Activated effector memory CD4-positive, alpha-beta T cell treated with anti-CD3 and anti-CD28 coated beads, Interleukin-2, amount 50 U/mL, for 16 hours (primary cell): ENCODE data around the gene DYNC2LI1.
"Not testable (repeated sequence)": the region's sequence is repeated elsewhere in the genome, so short reads cannot be mapped to it uniquely, and the experiment has no call there.

Source experiments
- DNase-seq: peaks from one replicate; pipeline ENCODE4 v3.0.0-alpha.2; 2020

Gene DYNC2LI1

GRCh38 chr2:43773876-43774613 is at the start of gene DYNC2LI1:
TSS of gene DYNC2LI1 (plus strand) at chr2:43774039. CDS start at chr2:43774139, 100 bp downstream.
- DNase-seq, result peak; percentile 91

- DNase-seq, result no peak
These were observed 48.9 kb upstream of the DYNC2LI1 start for GRCh38 chr2:43724728-43725526.

- DNase-seq, result no peak
These were observed 48.1 kb upstream of the DYNC2LI1 start for GRCh38 chr2:43725711-43726246.

GRCh38 chr2:43726961-43727633 is 46.7 kb upstream of the DYNC2LI1 start:
- DNase-seq, result not testable (repeated sequence)

GRCh38 chr2:43727634-43728014 is 46.2 kb upstream of the DYNC2LI1 start:
- no peak for DNase-seq

- no peak for DNase-seq
These were observed 44.2 kb upstream of the DYNC2LI1 start for GRCh38 chr2:43729491-43730174.

GRCh38 chr2:43731211-43731610 is 42.6 kb upstream of the DYNC2LI1 start:
- no peak for DNase-seq

GRCh38 chr2:43736637-43737036 is 37.2 kb upstream of the DYNC2LI1 start:
- DNase-seq, result no peak

- no peak for DNase-seq
These were observed 36.6 kb upstream of the DYNC2LI1 start for GRCh38 chr2:43737097-43737854.

- DNase-seq, result no peak
These were observed 36.0 kb upstream of the DYNC2LI1 start for GRCh38 chr2:43737855-43738254.

- no peak for DNase-seq
These were observed 35.6 kb upstream of the DYNC2LI1 start for GRCh38 chr2:43738257-43738656.

- DNase-seq, result no peak
These were observed 30.1 kb upstream of the DYNC2LI1 start for GRCh38 chr2:43743706-43744105.

GRCh38 chr2:43745457-43745856 is 28.4 kb upstream of the DYNC2LI1 start:
- DNase-seq, result no peak

GRCh38 chr2:43748333-43748732 is 25.5 kb upstream of the DYNC2LI1 start:
- no peak for DNase-seq

- DNase-seq, result no peak
These were observed 24.3 kb upstream of the DYNC2LI1 start for GRCh38 chr2:43749583-43749982.

GRCh38 chr2:43751476-43751990 is 22.3 kb upstream of the DYNC2LI1 start:
- no peak for DNase-seq

GRCh38 chr2:43752302-43752701 is 21.5 kb upstream of the DYNC2LI1 start:
- no peak for DNase-seq

GRCh38 chr2:43754180-43754579 is 19.7 kb upstream of the DYNC2LI1 start:
- no peak for DNase-seq

GRCh38 chr2:43758739-43759138 is 15.1 kb upstream of the DYNC2LI1 start:
- no peak for DNase-seq

- DNase-seq, result no peak
These were observed 14.6 kb upstream of the DYNC2LI1 start for GRCh38 chr2:43759195-43759594.

- DNase-seq, result no peak
These were observed 11.6 kb upstream of the DYNC2LI1 start for GRCh38 chr2:43762286-43762685.

- no peak for DNase-seq
These were observed 10.7 kb upstream of the DYNC2LI1 start for GRCh38 chr2:43763091-43763490.
